Ishikawa (cell line): ENCODE measurements around the gene CAPZB.

Experiments used
- CEBPB ChIP-seq: IDR thresholded peaks from 2 replicates; pipeline ENCODE4 v1.6.1; 2012
- CREB1 ChIP-seq: IDR thresholded peaks from 2 replicates; pipeline ENCODE4 v1.6.1; 2012; ENCODE audit warnings: low read depth
- EGR1 ChIP-seq: IDR thresholded peaks from 2 replicates; pipeline ENCODE4 v1.6.1; 2012
- EP300 ChIP-seq: IDR thresholded peaks from 2 replicates; pipeline ENCODE4 v1.6.1; 2012; ENCODE audit warnings: borderline replicate concordance
- FOXM1 ChIP-seq: IDR thresholded peaks from 2 replicates; pipeline ENCODE4 v1.6.1; 2012; ENCODE audit warnings: low read depth, borderline replicate concordance
- NFIC ChIP-seq: IDR thresholded peaks from 2 replicates; pipeline ENCODE4 v1.6.1; 2012
- RAD21 ChIP-seq: IDR thresholded peaks from 2 replicates; pipeline ENCODE4 v1.6.1; 2012; ENCODE audit warnings: low read depth
- TAF1 ChIP-seq: IDR thresholded peaks from 2 replicates; pipeline ENCODE4 v1.6.1; 2012; ENCODE audit warnings: low read depth, mild to moderate bottlenecking
- TCF12 ChIP-seq: IDR thresholded peaks from 2 replicates; pipeline ENCODE4 v1.6.1; 2012; ENCODE audit warnings: low read depth
- TEAD4 ChIP-seq: IDR thresholded peaks from 2 replicates; pipeline ENCODE4 v1.6.1; 2012
- YY1 ChIP-seq: IDR thresholded peaks from 2 replicates; pipeline ENCODE4 v1.6.1; 2012; ENCODE audit warnings: low read depth
- ZBTB7A ChIP-seq: IDR thresholded peaks from 2 replicates; pipeline ENCODE4 v1.6.1; 2012; ENCODE audit warnings: low read depth
- TF ChIP-seq, protein P1 (sequence below): IDR thresholded peaks from 2 replicates; pipeline ENCODE4 v1.6.1; 2012; ENCODE audit warnings: low read depth, mild to moderate bottlenecking
- TF ChIP-seq, protein P2 (sequence below): IDR thresholded peaks from 2 replicates; pipeline ENCODE4 v1.6.1; 2012
- TF ChIP-seq, protein P3 (sequence below): IDR thresholded peaks from 2 replicates; pipeline ENCODE4 v1.6.1; 2012

Gene CAPZB

DNA sequence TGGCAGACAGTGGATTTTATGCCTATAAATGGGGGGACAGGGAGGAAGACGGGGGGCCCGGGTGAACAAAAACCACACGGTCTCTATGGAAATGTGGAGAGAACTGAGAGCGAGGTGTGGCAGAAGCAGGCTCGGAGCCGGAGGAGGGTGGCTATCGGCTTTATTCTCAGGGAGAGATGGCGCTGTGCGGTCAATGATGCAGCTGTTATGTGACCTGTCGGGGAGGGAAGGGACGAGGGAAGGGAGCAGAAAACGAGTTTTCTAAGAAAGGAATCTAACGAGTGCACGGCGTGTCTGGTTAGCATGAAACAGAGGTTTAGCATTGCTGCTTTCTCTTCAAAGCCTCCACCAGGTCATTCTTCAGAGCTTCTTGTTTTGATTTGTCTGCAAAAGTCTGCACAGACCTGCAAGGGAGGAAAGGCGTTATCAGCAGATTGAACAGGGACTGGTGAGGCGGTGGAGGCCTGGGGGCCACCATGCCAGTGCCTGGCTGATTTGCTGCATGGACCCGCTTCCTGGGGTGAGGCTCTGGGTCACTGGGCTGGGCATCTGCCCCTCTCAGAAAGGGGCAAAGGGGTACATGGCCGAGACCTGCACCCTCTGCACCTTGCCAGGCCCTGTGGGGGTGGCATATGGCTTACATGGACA is 146.0 kb downstream of the CAPZB start:
- TF ChIP-seq CEBPB, result no peak
- TF ChIP-seq TEAD4, result no peak
- TF ChIP-seq EP300, result no peak

DNA sequence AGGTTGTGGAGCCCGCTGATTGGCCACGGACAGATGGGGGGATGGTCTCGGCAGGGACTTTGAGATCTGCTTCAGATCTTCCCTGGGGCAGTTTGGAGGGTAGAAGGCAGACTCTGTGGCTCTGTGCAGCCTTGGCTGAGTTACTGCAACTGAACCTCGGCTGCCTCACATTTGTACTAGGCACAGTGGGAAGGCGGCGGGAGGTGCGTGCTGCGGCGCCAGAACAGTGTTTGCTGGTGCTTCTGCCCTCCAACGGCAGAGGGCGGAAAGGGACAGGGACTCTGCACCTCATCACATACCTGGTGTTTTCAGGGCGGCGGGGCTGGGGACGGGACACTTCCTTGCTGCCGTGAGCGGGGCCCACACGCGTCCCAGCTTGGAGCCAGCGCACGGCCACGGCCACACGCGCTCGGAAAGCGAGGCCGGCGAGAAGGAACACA is 147.0 kb downstream of the CAPZB start:
- TF ChIP-seq FOXM1, result no peak
- no peak for TF ChIP-seq ZBTB7A
- no peak for TF ChIP-seq CREB1
- no peak for TF ChIP-seq NFIC

DNA sequence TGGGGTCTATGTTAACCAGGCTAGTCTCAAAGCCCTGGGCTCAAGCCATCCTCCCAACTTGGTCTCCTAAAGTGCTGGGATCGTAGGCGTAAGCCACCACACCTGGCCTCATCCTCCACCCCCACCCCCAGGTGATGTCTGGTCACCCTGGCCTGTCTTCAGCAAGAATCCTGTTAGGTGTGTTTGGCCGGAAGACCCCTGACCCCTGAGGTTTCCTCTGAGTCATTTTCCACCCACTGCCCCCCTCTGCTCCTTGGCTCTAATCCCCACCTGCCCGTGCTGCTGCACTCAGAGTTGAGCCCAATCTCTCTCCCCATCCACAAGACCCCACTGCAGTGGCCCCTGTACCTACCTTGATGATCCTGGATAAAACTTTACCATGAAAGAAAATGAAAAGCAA is 148.1 kb downstream of the CAPZB start:
- TF ChIP-seq EGR1, result no peak
- no peak for TF ChIP-seq EP300
- TF ChIP-seq, protein P1, sequence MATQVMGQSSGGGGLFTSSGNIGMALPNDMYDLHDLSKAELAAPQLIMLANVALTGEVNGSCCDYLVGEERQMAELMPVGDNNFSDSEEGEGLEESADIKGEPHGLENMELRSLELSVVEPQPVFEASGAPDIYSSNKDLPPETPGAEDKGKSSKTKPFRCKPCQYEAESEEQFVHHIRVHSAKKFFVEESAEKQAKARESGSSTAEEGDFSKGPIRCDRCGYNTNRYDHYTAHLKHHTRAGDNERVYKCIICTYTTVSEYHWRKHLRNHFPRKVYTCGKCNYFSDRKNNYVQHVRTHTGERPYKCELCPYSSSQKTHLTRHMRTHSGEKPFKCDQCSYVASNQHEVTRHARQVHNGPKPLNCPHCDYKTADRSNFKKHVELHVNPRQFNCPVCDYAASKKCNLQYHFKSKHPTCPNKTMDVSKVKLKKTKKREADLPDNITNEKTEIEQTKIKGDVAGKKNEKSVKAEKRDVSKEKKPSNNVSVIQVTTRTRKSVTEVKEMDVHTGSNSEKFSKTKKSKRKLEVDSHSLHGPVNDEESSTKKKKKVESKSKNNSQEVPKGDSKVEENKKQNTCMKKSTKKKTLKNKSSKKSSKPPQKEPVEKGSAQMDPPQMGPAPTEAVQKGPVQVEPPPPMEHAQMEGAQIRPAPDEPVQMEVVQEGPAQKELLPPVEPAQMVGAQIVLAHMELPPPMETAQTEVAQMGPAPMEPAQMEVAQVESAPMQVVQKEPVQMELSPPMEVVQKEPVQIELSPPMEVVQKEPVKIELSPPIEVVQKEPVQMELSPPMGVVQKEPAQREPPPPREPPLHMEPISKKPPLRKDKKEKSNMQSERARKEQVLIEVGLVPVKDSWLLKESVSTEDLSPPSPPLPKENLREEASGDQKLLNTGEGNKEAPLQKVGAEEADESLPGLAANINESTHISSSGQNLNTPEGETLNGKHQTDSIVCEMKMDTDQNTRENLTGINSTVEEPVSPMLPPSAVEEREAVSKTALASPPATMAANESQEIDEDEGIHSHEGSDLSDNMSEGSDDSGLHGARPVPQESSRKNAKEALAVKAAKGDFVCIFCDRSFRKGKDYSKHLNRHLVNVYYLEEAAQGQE, result no peak
- TF ChIP-seq ZBTB7A, result no peak
- TF ChIP-seq, protein P2, sequence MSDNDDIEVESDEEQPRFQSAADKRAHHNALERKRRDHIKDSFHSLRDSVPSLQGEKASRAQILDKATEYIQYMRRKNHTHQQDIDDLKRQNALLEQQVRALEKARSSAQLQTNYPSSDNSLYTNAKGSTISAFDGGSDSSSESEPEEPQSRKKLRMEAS, result no peak
- no peak for TF ChIP-seq TEAD4
- no peak for TF ChIP-seq RAD21
- TF ChIP-seq, protein P3, sequence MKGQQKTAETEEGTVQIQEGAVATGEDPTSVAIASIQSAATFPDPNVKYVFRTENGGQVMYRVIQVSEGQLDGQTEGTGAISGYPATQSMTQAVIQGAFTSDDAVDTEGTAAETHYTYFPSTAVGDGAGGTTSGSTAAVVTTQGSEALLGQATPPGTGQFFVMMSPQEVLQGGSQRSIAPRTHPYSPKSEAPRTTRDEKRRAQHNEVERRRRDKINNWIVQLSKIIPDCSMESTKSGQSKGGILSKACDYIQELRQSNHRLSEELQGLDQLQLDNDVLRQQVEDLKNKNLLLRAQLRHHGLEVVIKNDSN, result no peak
- no peak for TF ChIP-seq CEBPB
- TF ChIP-seq FOXM1, result no peak
- TF ChIP-seq TCF12, result no peak; the same call in 1 of the 2 replicates
- TF ChIP-seq NFIC, result no peak
- no peak for TF ChIP-seq TAF1
- TF ChIP-seq CREB1, result no peak

DNA sequence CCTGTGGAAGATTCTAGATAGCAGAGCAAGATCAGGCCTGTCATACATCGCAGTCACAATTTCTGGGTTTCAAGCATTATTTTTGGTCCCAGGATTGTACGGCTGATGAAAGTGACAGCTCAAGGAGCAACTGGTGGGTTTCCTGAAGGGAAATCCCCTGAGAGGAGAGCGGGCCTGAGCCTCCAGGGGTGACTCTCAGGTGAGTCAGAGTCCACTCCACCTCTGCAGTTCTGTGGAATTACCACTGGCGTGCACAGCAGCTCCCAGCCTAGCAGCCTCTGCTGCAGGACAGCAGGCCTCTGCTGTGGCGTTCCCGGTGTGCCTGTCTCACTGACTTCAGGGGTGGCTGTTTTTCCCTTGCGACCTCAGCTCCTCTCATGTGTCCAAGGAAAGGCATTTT is 148.8 kb downstream of the CAPZB start:
- TF ChIP-seq NFIC (no peak), RAD21 (no peak), ZBTB7A (no peak), TCF12 (no peak), TAF1 (no peak), TEAD4 (no peak), CEBPB (no peak)

DNA sequence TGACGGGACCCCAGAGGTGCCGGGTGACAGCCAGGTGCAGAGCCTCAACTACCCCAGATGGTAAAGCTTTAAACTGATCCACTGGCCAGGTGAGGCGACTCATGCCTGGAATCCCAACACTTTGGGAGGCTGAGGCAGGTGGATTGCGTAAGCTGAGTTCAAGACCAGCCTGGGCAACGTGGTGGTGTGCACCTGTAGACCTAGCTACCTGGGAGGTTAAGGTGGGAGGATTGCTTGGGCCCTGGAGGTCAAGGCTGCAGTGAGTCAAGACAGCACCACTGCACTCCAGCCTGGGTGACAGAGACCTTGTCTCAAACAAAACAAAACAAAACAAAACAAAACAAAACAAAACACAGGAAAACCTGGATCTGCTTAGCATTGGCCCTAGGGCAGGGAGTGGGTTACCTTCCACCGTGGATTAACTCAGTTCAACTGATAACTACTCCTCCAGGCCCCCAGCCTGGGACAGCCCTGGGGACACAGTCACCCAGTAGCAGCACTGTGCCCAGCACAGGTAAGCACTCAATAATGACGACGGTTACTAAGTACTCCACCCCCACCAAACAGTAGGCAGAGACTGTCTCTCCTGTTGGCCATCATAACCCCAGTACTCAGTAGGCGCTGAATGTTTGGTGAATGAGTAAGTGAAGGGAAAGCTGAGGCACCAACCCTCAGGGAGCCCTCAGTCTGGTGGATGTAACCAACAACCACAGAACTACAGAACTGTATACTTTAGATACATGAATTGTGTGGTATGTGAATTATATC is 151.6 kb downstream of the CAPZB start:
- TF ChIP-seq, protein P2, result no peak
- 0 out of 2 replicates have a peak, but pooled peaks have one; percentile 35 for TF ChIP-seq CEBPB

DNA sequence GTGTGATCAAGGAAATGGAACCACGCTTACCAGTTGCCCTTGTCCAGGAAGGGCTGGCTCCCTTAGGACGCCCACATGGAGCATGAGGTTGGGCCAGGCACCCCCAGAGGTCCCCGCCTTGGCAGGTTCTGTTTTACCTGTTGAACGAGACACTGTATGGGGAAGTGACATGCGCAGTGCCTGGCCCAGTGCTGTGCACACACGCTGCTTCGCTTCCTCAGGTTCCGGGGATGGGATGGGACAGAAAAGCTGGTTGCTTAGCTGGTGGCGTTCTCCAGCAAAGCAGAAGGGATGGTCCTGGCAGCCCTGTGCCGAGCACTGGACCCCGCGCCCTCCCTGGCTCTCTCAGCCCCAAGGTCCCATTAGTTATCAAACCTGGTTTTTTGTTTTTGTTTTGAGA is 152.5 kb downstream of the CAPZB start:
- TF ChIP-seq EP300, result no peak
- TF ChIP-seq CEBPB, result no peak
- TF ChIP-seq, protein P1, result no peak
- no peak for TF ChIP-seq TCF12
- no peak for TF ChIP-seq TAF1
- TF ChIP-seq FOXM1, result no peak
- TF ChIP-seq EGR1, result no peak
- TF ChIP-seq ZBTB7A, result no peak
- TF ChIP-seq CREB1, result no peak
- TF ChIP-seq YY1, result no peak
- TF ChIP-seq RAD21, result no peak
- no peak for TF ChIP-seq TEAD4
- no peak for TF ChIP-seq NFIC
- TF ChIP-seq, protein P2, result no peak
- TF ChIP-seq, protein P3, result no peak
